ENCODE results near the gene ZFC3H1.

The ZFC3H1 gene

GRCh38 chr12:71684081-71684480 is 20.4 kb upstream of the ZFC3H1 start:
- DNase-seq = no peak
- in situ Hi-C loops (cut with MboI; ENCODE audit: low pct_unique_long_range_greater_than_20kb, low sequenced_read_pairs) = no loop called here

DNA sequence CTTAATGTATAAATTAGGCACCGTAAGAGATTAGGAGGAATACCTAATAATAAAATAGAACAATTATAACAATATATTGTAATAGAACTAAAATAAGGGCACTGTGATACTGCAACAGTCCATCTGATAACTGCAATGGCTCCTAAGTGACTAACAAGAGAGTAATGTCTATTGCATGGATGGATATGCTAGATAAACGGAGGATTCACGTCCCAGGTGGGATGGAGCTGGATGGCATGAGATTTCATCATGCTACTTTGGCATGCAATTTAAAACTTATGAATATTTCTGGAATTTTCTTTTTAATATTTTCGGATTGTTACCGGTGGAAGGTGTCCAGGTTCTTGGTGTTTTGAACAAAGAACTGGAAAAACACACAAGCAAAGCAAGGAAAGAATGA is 20.0 kb upstream of the ZFC3H1 start:
- in situ Hi-C loops (cut with MboI; ENCODE audit: low pct_unique_long_range_greater_than_20kb, low sequenced_read_pairs) = no loop called here
- no peak for DNase-seq

GRCh38 chr12:71682466-71682865 is 18.8 kb upstream of the ZFC3H1 start:
- in situ Hi-C loops (cut with MboI; ENCODE audit: low pct_unique_long_range_greater_than_20kb, low sequenced_read_pairs) = no loop called here
- DNase-seq = no peak

DNA sequence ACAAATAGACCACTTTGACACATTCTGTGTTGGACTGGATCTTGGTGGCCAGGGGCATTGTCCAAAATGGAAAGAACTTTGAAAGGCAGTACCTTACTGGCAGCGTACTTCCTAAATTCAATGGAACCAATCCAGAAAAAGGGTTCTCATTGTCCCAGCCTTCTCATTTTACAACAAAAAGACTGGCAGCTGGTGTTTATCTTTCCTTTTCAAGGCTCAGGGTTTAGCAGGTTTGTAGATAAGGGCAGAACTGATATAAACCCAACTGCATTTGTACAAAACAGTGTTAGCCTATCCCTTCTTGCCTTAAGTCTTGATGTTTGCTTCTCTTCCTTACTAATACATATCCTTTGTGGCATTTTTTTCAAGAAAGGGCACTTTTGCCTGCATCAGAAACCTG is 8.2 kb upstream of the ZFC3H1 start:
- in situ Hi-C loops (cut with MboI; ENCODE audit: low pct_unique_long_range_greater_than_20kb, low sequenced_read_pairs) = no loop called here
- DNase-seq = no peak

- in situ Hi-C loops (cut with MboI; ENCODE audit: low pct_unique_long_range_greater_than_20kb, low sequenced_read_pairs) = no loop called here
- no peak for DNase-seq
Observed at GRCh38 chr12:71671311-71671710, 7.7 kb upstream of the ZFC3H1 start.

- in situ Hi-C loops (cut with MboI; ENCODE audit: low pct_unique_long_range_greater_than_20kb, low sequenced_read_pairs) = no loop called here
- no peak for DNase-seq
Observed at GRCh38 chr12:71666259-71666658, 2.6 kb upstream of the ZFC3H1 start.

DNA sequence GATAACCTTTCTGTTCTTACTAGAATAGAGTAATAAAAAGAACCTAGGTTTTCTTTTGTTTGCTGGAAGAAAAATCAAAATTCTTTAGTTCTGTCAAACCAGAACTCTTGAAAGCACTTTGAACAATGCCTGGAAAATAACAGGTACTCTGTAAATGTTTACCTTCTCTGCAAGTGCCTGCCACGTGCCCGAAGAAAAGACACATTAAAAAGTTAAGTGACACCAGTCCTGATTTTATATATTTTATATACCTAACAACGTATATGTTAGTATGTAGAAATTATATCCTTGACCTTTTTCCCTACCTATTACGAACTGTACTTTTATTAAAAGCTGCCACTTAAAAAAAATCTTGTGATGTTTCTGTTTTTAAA is 1.4 kb upstream of the ZFC3H1 start:
- no peak for DNase-seq
- in situ Hi-C loops (cut with MboI; ENCODE audit: low pct_unique_long_range_greater_than_20kb, low sequenced_read_pairs) = no loop called here

DNA sequence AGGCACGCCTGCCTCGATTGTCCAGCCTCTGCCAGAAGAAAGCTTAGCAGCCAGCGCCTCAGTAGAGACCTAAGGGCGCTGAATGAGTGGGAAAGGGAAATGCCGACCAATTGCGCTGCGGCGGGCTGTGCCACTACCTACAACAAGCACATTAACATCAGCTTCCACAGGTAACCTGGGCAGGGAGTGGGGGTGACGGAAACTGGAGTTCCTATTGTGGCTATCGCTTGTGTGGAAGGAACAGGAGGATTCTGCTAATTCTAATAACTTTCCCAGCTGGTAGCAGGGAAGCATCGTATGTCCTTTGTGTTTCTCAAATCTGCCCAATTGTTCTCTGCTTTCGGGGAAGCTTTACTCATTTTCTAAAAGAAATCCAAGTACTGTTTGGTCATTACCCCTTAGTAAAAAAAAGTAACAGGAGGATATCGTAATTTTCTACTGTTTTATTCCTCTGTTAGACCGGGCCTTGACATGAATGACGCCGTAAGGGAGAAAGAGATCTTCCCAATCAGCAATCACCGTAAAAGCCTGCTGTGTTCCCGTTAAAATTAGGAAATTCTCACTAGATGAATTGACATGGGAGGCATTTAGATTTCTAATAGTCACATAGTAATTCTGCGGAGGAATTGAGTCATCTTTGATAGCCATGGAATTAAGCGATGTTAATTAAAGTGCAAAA is 902 bp upstream of the ZFC3H1 start:
- in situ Hi-C loops (cut with MboI; ENCODE audit: low pct_unique_long_range_greater_than_20kb, low sequenced_read_pairs) = no loop called here
- DNase-seq = no peak

DNA sequence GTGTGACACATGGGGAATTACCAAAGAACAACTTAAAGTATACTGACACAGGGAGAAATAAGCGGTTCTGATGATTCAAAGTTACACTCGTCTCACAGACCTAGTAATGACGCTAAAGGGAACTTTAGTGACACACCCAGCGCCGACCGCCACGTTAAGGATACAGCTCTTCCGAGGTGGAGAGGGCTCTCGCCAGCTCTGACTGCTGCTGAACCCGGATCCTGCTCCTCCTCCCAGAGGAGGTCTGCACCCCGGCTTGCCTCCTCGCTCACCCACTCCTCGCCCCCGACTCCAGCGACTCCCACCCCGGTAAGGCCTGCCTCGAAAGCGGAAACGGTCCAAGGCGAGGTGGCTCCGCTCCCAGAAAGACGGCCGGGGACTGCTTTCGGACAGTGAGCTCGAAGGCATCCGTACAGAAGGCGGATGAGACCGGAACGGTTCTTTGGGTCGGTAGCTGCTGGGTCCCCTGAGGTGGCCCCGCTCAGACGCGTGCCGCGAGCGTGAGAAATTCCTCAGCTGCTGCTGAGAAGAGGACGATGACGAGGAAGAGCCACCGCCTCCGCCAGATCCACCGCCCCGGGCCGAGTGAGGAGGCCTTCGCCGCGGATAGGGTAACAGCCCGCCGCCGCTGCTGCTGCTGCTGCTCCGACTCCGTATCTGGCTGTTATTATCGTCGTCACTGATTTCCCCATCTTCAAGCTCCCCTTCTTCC is 643 bp downstream of the ZFC3H1 start:
- in situ Hi-C loops (cut with MboI; ENCODE audit: low pct_unique_long_range_greater_than_20kb, low sequenced_read_pairs) = no loop called here

DNA sequence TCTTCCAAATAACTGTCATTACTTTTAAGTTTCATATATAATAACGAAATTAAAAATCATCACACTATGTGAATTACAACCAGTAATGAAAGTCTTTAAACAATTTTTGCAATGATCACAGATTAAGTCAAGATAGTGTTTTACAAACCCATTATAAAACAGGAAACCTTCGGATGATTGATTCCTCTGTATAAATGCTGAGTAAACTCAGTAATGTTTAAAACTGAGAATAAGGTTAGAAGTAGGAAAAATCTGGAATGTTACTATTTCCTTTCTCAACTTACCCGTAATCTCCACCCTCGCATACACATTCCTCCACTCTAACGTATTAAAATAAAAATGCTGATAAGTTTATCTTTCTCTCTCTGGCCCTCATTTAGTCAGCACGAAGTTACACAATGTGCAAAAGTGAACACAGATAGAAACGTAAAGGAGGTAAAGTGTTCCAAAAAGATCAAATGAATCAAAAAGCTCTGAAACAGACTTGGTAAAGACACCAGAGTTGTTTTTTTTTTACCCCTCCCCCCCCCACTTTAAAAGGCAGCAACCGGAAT is 1.6 kb downstream of the ZFC3H1 start:
- DNase-seq = no peak
- in situ Hi-C loops (cut with MboI; ENCODE audit: low pct_unique_long_range_greater_than_20kb, low sequenced_read_pairs) = no loop called here

More for the DNA sequence above, 643 bp downstream of the ZFC3H1 start:
- peak; percentile 67 for DNase-seq

- no peak for DNase-seq
- in situ Hi-C loops (cut with MboI; ENCODE audit: low pct_unique_long_range_greater_than_20kb, low sequenced_read_pairs) = no loop called here
Observed at GRCh38 chr12:71656740-71657139, 6.9 kb downstream of the ZFC3H1 start.

DNA sequence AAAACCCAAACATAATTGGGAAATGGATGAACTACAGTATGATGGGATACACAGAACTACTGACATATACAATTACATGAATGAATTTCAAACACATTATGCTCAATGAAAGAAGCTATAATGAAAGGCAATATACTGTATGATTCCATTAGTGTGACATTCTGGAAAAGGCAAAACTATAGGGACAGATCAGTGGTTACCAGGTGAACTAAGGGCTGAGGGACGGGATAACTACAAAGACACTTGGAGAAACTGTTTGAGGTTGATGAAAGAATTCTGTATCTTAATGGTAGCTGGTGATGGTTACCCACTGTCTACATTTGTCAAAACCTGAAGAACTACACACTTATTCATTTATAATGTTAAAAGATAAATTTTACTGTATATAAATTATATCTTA is 7.7 kb downstream of the ZFC3H1 start:
- in situ Hi-C loops (cut with MboI; ENCODE audit: low pct_unique_long_range_greater_than_20kb, low sequenced_read_pairs) = no loop called here
- DNase-seq = no peak

DNA sequence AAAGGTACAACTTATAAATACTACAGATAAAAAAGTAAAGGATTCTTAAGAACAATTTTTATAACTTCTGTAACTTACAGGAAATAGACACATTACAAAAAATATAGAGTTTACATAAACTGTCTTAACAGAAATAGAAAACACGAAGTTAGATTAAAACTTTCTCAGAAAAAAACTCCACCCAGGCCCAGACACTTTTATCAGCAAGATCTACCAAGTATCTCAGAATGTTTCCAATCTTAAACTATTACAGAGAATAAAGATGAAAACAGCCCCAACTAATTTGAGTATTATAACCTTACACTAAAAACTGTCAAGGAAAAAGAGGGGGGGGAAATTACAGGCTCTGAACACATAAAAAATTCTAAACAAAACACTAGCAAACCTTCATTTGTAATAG is 8.2 kb downstream of the ZFC3H1 start:
- in situ Hi-C loops (cut with MboI; ENCODE audit: low pct_unique_long_range_greater_than_20kb, low sequenced_read_pairs) = no loop called here
- DNase-seq = no peak

- in situ Hi-C loops (cut with MboI; ENCODE audit: low pct_unique_long_range_greater_than_20kb, low sequenced_read_pairs) = no loop called here
- no peak for DNase-seq
Observed at GRCh38 chr12:71654200-71654599, 9.4 kb downstream of the ZFC3H1 start.

GRCh38 chr12:71653137-71653536 is 10.5 kb downstream of the ZFC3H1 start:
- in situ Hi-C loops (cut with MboI; ENCODE audit: low pct_unique_long_range_greater_than_20kb, low sequenced_read_pairs) = no loop called here
- DNase-seq = no peak

DNA sequence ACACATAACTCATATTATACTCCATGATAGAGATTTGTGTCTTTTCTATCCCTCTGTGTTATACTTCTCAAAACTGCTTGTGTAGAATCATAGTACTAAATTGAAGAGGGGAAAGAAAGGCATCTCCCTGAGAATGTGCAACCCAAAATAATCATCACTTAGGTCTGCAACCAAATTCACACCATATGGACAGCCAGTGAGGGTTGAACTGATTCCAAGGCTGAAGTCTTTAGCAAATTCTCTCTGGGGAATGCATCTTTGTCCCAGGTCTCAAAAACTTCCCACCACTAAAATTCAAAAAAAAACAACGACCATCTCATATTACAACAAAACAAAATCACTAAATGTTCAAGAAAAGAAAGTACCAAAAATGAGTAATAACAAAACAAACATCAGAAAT is 11.0 kb downstream of the ZFC3H1 start:
- no peak for DNase-seq
- in situ Hi-C loops (cut with MboI; ENCODE audit: low pct_unique_long_range_greater_than_20kb, low sequenced_read_pairs) = no loop called here

DNA sequence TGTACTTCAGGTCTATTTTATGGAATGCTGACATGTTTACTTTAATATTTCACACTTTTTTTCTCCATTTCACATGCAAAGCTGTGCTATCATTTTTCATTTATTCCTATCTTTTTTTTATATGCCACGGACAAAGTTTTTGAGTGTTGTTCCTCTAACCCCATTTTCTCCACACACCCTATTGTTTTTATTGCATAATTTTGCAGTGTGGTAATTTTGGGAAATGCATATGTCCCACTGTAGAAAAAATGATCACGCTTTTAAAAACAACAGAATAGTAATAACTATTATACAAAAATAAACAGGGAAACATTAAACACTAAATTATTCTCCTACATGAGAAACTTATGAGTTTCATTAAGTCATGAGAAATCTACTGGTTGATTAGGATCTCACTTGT is 14.2 kb downstream of the ZFC3H1 start:
- in situ Hi-C loops (cut with MboI; ENCODE audit: low pct_unique_long_range_greater_than_20kb, low sequenced_read_pairs) = no loop called here

DNA sequence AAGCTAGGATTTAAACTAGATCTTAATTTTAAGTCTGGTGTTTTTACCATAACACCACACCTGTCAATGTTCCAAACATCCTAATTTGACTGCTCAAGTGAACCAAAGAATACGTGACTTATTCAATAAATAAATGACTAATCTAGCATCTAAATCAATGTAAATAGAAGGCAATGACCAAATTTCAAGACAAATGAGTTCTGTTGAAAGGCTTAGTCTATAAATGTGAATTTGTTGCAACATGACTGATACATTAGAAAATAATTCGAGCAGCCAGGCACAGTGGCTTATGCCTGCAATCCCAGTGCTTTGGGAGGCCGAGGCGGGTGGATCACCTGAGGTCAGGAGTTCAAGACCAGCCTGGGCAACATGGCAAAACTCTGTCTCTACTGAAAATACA is 15.1 kb downstream of the ZFC3H1 start:
- in situ Hi-C loops (cut with MboI; ENCODE audit: low pct_unique_long_range_greater_than_20kb, low sequenced_read_pairs) = no loop called here
- no peak for DNase-seq

More for the DNA sequence above, 14.2 kb downstream of the ZFC3H1 start:
- no peak for DNase-seq

GRCh38 chr12:71646512-71646911 is 17.1 kb downstream of the ZFC3H1 start:
- no peak for DNase-seq
- in situ Hi-C loops (cut with MboI; ENCODE audit: low pct_unique_long_range_greater_than_20kb, low sequenced_read_pairs) = no loop called here

GRCh38 chr12:71645268-71645667 is 18.4 kb downstream of the ZFC3H1 start:
- peak; percentile 55 for DNase-seq
- in situ Hi-C loops (cut with MboI; ENCODE audit: low pct_unique_long_range_greater_than_20kb, low sequenced_read_pairs) = no loop called here

GRCh38 chr12:71642264-71642663 is 21.4 kb downstream of the ZFC3H1 start:
- DNase-seq = no peak
- in situ Hi-C loops (cut with MboI; ENCODE audit: low pct_unique_long_range_greater_than_20kb, low sequenced_read_pairs) = no loop called here

Data from KBM-7 (cell line).